GM12892 (cell line): ENCODE data around the gene CYS1.

Experiments
- DNase-seq: peaks from one replicate; pipeline ENCODE4 v3.0.0; 2011; ENCODE audit not compliant: insufficient read length
- FAIRE-seq: peaks from 2 replicates; lab custom pipeline; 2011; peaks lifted over from hg19 to GRCh38; lab: Jason Lieb, UNC
- POLR2A ChIP-seq: IDR thresholded peaks from 2 replicates; pipeline ENCODE4 v1.6.1; 2011; ENCODE audit warnings: low read depth, low read length, control low read depth
- POLR2AphosphoS5 ChIP-seq: IDR thresholded peaks from 2 replicates; pipeline ENCODE4 v1.6.1; 2011; ENCODE audit warnings: low read depth, low read length, control low read depth
- TAF1 ChIP-seq: IDR thresholded peaks from 2 replicates; pipeline ENCODE4 v1.6.1; 2011; ENCODE audit warnings: low read depth, mild to moderate bottlenecking, control low read depth, low read length, borderline replicate concordance

CYS1 gene

GRCh38 chr2:10062931-10063365 lies 17.3 kb downstream of the CYS1 start:
- no peak for TF ChIP-seq TAF1
- no peak for TF ChIP-seq POLR2A
- no peak for TF ChIP-seq POLR2AphosphoS5
- DNase-seq (no peak), FAIRE-seq (no peak)

GRCh38 chr2:10061221-10061925 lies 18.8 kb downstream of the CYS1 start:
- TF ChIP-seq POLR2A = no peak
- FAIRE-seq (no peak), DNase-seq (no peak)

- TF ChIP-seq POLR2AphosphoS5 (no peak), POLR2A (no peak), TAF1 (no peak)
- FAIRE-seq (no peak), DNase-seq (no peak)
Observed at GRCh38 chr2:10059552-10060335, 20.5 kb downstream of the CYS1 start.

GRCh38 chr2:10059016-10059351 lies 21.2 kb downstream of the CYS1 start:
- no peak for TF ChIP-seq POLR2A
- TF ChIP-seq POLR2AphosphoS5 = no peak
- TF ChIP-seq TAF1 = no peak
- FAIRE-seq (no peak), DNase-seq (no peak)

GRCh38 chr2:10058251-10059015 lies 21.8 kb downstream of the CYS1 start:
- no peak for FAIRE-seq

GRCh38 chr2:10057231-10058107 lies 22.7 kb downstream of the CYS1 start:
- DNase-seq (no peak), FAIRE-seq (no peak)
- TF ChIP-seq POLR2AphosphoS5 = no peak
- no peak for TF ChIP-seq POLR2A
- no peak for TF ChIP-seq TAF1

More at GRCh38 chr2:10058251-10059015, 21.8 kb downstream of the CYS1 start:
- TF ChIP-seq POLR2AphosphoS5 = no peak
- no peak for TF ChIP-seq POLR2A
- no peak for TF ChIP-seq TAF1
- DNase-seq = no peak

GRCh38 chr2:10056439-10056838 lies 23.8 kb downstream of the CYS1 start:
- DNase-seq (no peak), FAIRE-seq (no peak)
- TF ChIP-seq TAF1 (no peak), POLR2A (no peak), POLR2AphosphoS5 (no peak)

- TF ChIP-seq POLR2AphosphoS5 (no peak), POLR2A (no peak), TAF1 (no peak)
- DNase-seq = no peak
- no peak for FAIRE-seq
Observed at GRCh38 chr2:10054976-10055375, 25.2 kb downstream of the CYS1 start.

- no peak for FAIRE-seq
- DNase-seq = no peak
- TF ChIP-seq POLR2AphosphoS5 (no peak), TAF1 (no peak), POLR2A (no peak)
Observed at GRCh38 chr2:10054424-10054823, 25.8 kb downstream of the CYS1 start.

- TF ChIP-seq POLR2AphosphoS5 (no peak), POLR2A (no peak), TAF1 (no peak)
- FAIRE-seq = no peak
Observed at GRCh38 chr2:10053351-10053750, 26.9 kb downstream of the CYS1 start.

GRCh38 chr2:10052216-10052615 lies 28.0 kb downstream of the CYS1 start:
- DNase-seq = no peak
- TF ChIP-seq POLR2A (no peak), POLR2AphosphoS5 (no peak), TAF1 (no peak)
- no peak for FAIRE-seq

More at GRCh38 chr2:10053351-10053750, 26.9 kb downstream of the CYS1 start:
- DNase-seq = no peak
